Medulla oblongata (tissue), 1 donor: ENCODE results near the gene INPP4B.

Experiments
- DNase-seq: peaks from one replicate; pipeline ENCODE4 v3.0.0-alpha.2; 2015; ENCODE audit errors: extremely low spot score

Gene INPP4B

GRCh38 chr4:142379277-142380051 is 466.6 kb downstream of the INPP4B start:
- DNase-seq, result no peak

GRCh38 chr4:142378179-142378578 is 467.9 kb downstream of the INPP4B start:
- no peak for DNase-seq

- no peak for DNase-seq
Observed at GRCh38 chr4:142377342-142378091, 468.6 kb downstream of the INPP4B start.

- DNase-seq, result no peak
Observed at GRCh38 chr4:142376204-142376603, 469.9 kb downstream of the INPP4B start.

- no peak for DNase-seq
Observed at GRCh38 chr4:142373610-142374009, 472.5 kb downstream of the INPP4B start.

- no peak for DNase-seq
Observed at GRCh38 chr4:142372530-142373260, 473.4 kb downstream of the INPP4B start.

- DNase-seq, result no peak
Observed at GRCh38 chr4:142369141-142369540, 477.0 kb downstream of the INPP4B start.

- no peak for DNase-seq
Observed at GRCh38 chr4:142367418-142368180, 478.5 kb downstream of the INPP4B start.

GRCh38 chr4:142366769-142367181 is 479.3 kb downstream of the INPP4B start:
- no peak for DNase-seq

- DNase-seq, result no peak
Observed at GRCh38 chr4:142365391-142365790, 480.7 kb downstream of the INPP4B start.

- no peak for DNase-seq
Observed at GRCh38 chr4:142363686-142364085, 482.4 kb downstream of the INPP4B start.

- no peak for DNase-seq
Observed at GRCh38 chr4:142361981-142362380, 484.1 kb downstream of the INPP4B start.

- DNase-seq, result no peak
Observed at GRCh38 chr4:142360657-142361056, 485.4 kb downstream of the INPP4B start.

- DNase-seq, result no peak
Observed at GRCh38 chr4:142358656-142359055, 487.4 kb downstream of the INPP4B start.

- no peak for DNase-seq
Observed at GRCh38 chr4:142356801-142357200, 489.3 kb downstream of the INPP4B start.

- DNase-seq, result no peak
Observed at GRCh38 chr4:142356118-142356759, 489.9 kb downstream of the INPP4B start.

GRCh38 chr4:142355421-142355930 is 490.6 kb downstream of the INPP4B start:
- no peak for DNase-seq

- DNase-seq, result no peak
Observed at GRCh38 chr4:142354794-142355420, 491.2 kb downstream of the INPP4B start.

GRCh38 chr4:142354041-142354440 is 492.1 kb downstream of the INPP4B start:
- no peak for DNase-seq

- DNase-seq, result peak; percentile 75
Observed at GRCh38 chr4:142353149-142353738, 492.9 kb downstream of the INPP4B start.
